ENCODE data around the gene SETDB1. TPM values are rescaled to one million over a fixed set of nuclear protein-coding genes. Genes with fewer than 3 reads are reported as not detected.

SETDB1 gene
- polyA plus RNA-seq, 1 donor: 45.0 TPM

DNA sequence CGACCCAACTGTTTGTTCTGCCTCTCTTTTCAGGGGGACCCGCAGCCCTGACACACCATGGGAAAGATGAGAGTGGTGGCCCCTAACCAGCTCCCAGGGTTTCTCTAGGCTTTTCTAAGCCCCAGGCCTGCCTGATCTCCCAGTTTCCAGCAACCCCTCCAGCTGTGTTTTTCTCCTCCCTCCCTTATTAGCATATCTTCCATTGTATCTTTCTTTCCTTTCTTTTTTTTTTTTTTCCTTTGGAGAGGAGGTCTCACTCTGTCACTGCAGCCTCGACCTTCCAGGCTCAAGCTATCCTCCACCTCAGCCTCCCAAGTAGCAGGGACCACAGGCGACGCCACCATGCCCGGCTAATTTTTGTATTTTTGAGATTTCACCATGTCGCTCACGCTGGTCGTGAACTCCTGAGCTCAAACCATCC lies 50.2 kb downstream of the SETDB1 start:
- DNase-seq: no peak

DNA sequence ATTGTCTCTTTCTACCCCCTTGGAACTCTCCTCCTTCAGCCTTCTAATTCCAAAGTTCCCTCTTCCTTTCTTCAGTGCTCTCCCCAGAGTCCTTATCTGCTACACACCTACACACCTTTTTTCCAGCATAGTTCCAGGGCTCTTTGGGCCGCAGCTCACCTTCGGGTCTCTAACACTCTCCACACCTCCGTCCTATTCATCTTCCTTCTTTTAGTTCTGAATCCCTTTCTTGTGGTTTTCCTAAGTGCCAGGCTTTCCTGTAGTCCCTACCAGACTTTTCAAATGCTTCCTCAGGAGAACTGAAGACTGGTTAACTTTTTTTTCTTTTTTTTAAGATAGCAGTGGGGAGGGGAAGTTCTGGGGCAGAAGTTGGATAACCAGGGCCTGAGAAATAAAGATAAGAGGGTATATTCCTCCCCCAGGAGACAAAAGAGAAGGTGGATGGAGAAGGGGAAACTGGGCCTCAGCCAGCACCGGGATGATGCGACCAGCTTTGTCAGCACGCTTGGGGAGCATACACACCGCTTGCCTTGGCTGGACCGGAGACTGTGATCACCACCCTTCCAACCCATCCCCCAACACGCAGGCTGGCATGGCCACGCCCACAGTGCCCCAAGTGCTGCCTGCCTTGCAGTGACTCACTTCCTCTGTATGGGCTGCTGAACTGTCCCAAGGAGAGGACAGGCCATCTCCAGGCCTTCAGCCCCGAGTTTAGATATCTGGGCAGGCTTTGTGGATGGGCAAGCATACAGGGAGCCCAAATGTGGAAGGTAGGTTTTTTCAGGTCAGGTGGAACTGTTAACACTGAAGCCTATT lies 50.9 kb downstream of the SETDB1 start:
- DNase-seq: peak; percentile 36

DNA sequence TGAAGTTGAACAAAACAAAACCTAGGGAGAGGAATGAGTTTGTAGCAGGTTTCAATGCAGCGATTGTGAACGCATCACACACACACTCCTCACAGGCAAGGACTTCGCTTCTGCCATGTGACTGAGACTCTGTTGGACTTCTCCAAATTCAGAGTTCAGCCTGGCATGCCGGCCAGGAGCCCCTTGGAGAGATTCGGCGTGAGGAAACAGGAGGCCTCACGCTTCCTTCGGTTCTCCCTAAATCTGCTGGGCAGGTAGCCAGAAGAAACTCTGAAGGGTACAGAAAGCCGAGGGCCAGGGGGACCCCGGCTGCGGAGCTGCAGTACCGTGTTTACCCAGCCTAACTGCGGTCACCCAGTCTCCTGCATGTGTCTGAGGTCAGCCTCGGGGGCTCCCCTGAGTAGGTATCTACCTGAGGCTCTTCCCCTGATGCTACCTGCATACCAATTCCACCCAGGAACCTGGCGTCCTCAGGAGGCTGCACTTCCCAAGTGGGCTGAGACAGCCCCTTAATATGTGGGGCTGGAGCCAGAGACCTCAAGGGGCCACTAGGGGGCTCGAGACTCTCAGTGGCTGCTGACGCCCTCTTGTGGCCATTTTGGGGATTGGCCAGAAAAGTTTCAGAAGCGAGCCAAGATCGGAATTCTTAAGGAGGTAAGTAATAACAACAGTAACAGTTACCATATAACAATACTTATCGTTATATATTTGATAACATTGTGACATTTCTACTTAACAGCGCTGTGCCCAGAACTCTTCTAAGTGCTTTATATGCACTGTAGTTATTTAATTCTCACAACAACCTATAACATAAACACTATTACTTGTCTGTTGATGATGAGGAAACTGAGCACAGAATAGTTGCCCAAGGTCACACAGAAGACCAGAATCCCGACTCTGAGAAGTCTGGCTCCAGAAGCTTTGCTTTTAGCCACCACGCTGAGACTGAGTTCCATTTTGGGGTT lies 53.2 kb downstream of the SETDB1 start:
- DNase-seq: peak; percentile 86

DNA sequence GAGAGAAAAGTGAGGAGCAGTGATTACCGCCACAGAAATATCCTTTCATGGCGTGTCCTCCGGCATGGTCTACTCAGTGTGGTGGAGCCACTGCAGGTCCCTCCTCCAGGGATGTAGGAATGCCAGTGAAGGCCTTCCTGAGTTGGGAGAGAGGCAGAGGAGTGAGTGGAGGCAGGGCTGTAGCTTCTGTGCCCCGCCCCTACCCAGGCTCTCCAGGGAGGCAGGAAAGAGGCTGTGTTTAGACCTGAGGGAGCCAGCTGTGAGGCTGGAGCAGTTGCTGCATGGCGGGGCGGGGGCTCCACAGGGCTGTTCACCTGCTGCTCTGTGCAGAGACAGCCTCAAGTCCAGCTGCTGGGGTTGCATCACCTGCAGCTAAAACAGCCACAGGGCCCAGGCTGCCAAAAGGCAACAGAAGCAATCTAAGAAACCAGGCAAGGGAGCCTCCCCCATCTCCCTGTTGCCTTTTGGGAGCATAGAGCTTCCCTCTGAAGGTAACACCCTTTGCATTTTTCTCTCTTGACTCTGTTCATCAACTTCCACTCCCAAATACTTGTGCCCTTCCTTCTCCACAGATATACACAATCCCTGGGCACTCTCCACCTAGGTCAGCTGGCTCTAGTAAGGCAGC lies 55.1 kb downstream of the SETDB1 start:
- no peak for DNase-seq

DNA sequence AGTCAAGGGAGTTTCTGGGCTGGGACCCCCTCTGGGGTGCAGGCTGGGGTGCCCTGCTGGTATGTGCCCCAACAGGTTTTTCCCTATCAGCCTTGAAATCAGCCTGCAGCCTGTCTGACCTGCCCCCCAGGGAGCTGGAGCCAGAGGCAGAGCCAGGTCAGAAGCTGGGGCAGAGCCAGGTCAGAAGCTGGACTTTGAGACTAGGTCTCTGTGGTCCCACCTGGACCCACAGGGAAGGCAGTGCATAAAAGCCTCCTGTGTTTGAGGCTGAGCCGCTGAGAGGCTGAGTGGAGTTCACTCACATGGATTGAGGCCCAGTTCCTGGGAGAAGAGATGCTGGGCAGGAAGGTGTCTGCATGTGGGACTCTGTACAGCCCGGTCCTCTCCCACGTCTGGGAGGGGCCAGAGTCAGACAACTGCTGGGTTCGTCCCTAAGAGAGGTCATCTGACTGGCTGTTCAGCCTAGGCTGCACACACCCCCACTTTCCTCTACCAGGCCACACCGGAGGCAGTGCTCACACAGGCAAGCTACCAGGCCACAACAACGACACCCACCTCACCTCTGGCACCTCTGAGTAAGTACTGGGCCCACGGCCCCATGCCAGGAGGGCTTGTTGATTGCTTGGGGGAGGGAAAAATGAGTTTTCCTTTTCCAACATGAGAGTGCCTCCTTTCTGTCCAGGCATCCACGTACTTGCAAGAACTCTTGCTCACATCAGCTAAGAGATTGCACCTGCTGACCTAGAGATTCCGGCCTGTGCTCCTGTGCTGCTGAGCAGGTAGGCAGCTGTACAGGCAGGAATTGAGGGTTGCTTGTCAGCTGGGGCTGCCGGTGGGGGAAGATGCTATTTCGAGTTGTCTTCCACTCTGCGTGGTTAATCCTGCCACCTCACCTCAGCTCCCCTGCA lies 55.9 kb downstream of the SETDB1 start, which contains the start of gene ANXA9:
Gene ANXA9, plus strand, starts transcription at position 488 of the 908 bp plus-strand sequence. CDS start 814 bp downstream, outside the sequence.
- DNase-seq: no peak

DNA sequence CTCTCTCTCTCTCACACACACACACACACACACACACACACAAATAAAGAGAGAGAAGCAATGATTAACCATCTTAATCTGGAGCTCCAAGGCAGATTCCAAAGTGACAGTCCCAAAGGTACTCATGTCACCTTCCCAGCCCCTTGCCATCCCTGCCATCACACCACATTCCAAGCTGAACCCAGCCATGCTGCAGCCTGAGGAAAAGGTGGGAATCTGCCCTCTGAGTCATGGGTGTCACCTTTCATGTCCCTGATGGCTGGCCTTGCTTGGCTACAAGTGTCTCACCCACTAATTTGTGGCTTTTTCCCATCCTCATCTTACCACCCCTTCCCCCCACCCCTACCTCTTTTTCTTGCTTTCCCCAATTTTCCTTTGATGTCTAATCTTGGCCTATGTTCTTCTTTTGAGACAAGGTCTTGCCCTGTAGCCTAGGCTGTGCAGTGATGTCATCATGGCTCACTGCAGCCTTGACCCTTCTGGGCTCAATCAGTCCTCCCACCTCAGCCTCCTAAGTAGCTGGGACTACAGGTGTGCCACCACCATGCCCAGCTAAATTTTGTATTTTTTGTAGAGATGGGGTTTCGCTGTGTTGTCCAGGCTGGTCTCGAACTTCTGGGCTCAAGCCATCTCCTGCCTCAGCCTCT lies 59.1 kb downstream of the SETDB1 start:
- DNase-seq: no peak

DNA sequence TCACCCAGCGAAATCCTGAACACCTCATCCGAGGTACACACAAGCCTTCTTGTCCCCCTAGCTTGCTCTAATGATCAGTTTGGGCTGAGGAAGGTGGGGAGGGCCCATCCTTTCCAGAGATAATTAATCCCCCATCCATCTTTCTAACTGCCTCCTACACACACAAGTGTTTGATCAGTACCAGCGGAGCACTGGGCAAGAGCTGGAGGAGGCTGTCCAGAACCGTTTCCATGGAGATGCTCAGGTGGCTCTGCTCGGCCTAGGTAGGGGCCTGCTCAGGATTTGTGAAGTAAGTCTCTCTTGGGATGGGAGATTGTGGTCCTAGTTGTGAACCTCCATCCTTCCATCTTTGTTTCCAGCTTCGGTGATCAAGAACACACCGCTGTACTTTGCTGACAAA lies 61.8 kb downstream of the SETDB1 start:
- no peak for DNase-seq

DNA sequence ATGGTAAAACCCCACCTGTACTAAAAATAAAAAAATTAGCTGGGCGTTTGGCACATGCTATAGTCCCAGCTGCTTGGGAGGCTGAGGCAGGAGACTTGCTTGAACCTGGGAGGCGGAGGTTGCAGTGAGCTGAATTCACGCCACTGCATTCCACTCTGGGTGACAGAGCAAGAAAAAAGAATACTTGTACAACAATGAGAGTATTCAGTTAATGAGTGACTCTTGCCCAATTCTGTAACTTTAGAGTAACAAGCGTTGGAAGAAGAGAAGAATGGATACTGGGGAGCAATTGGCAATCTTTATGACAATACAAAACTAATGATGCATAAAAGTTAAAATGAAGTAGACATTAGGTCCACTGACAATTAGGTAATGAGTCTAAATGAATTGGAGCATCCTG lies 66.5 kb downstream of the SETDB1 start:
- DNase-seq: no peak

DNA sequence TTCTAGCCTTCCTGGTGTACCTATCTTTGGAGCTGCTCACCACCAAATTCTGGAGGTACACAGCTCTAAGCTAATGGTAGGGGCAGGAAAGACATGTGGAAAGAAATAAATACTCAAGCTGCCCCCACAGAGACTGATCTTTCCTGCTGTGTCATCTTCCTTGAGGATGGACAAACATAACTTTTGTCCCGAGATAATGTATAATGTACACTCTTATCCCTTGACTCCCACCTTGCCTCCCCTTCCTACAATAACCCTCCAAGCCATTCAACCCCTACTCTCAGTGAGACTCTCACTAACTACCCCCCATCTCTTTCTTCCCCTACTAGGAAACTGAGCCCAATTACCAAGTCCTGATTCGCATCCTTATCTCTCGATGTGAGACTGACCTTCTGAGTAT lies 68.1 kb downstream of the SETDB1 start:
- no peak for DNase-seq

DNA sequence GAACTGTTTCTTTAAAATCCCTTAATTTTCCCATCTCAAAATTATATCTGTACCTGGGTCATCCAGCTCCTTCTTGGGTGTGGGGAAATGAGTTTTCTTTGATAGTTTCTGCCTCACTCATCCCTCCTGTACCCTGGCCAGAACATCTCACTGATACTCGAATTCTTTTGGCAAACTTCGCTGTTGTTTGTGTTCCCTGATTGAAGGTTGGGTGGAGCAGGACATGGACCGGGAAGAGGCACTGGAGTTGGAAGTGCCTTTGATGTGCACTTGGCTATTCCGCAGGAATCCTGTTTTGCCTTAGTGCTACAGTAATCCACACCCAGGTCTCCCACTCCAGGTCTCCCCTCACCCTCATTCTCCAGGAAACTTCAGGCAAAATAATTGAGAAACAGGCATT lies 69.3 kb downstream of the SETDB1 start:
- no peak for DNase-seq

DNA sequence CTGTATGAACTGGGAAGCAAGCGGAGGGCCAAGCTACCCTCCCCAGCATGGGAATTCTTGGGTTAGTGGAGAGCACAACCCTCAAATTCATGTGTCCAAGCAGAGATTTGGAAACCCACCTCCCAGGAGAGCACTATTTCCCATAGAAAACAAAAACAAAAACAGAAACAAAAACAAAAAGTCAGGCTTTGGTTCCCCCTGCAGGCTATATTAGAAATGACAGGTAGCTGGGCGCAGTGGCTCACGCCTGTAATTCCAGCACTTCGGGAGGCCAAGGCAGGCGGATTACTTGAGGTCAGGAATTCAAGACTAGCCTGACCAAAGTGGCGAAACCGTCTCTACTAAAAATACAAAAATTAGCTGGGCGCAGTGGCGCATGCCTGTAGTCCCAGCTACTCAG lies 69.7 kb downstream of the SETDB1 start:
- peak; percentile 36 for DNase-seq

DNA sequence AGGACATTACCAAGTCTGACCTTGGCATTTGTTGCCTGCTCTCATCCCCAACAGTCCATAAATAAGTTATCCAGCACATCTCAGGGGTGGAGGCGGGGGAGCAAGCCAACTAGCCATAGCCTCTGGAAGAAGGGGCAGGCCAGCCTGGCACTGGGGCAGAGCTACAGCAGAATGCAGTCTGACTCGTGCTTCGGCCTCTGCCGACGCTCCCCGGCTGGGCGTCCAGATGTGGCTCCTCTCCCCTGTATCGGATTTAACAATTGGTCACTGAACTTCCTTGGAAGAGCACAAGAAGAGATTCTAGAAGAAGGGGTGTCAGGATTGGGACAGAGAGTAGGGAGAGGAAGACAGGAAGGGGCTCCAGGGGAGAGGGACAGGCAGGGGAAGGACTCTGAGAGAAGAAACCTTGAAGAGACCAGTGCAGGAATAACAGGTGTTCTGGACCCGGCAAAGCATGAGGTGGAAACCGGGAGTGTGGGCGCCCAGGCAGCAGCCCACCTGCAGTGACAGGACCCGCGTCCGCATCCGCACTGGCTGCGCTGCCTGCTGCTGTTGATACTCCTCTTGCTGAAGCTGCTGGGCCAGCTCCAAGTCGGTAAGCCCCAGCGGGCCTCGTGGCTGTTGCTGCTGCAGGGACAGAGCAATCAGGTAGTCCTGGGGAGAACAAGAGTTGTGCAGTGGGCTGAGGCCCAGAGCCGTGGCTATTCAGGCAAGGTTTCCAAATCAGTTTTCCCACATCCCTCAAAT lies 71.1 kb downstream of the SETDB1 start:
- no peak for DNase-seq

DNA sequence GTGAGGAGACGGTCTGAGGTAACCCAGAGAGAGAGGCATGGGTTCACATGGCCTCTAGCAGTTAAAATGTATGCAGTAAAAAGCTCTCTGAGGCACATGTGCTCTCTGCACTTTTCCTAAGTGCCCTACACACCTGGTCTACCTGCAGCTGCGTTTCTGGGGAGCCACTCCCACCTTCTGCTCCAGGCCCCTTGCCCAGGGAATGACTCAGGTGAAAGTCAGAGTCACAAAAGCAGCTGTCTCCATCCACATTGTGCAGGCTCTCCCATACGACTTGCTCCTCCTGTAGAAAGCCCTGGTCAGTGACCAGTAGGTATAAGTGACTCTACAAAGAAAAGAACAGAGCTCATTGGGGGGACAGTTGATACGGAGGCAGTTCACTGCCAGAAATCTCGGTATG lies 71.8 kb downstream of the SETDB1 start:
- DNase-seq: no peak

DNA sequence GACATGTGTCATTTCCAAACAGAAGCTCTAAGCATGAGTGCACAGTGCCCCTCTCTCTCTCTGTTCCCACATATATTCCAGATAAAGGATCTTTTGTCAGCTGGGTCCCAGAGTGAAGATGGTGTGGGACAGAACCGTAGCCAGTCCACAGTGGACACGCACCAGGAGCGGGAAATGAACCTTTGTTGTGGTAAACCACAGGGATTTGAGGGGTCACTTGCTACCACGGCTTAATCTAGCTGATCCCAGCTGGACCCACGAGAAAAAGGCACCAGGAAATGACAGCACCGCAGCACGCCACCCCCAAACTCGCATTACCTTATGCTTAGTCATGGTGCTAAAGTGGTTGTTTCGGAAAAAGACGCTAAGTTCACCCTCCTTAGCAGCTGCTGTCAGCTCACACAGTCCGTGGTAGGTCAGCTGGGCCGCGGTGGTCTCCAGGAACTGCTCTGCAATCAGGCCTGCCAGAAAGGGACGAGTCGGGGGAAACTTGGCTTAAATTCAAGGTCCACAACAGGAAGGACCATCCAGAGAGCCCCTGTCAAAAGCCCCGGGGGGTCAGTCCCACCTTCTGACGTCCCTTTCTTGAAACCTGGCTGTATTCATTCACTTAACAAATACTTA lies 73.0 kb downstream of the SETDB1 start:
- no peak for DNase-seq

DNA sequence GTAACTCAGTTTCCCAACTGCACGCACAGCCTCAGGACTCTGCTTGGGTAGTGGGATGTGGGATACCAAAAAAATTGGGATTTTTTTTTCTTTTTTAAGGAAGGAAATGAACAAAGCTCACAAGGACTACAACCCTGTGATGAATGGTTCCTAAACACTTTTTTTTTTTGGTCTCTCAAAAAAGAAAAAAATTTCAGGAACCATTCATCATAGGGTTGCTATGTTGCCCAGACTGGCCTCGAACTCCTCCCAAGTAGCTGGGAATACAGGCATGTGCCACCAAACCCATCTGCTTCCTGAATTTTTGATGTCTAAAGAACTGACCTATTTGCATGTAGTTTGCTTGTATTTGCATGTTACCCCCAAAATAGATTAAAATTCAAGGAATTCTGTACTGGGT lies 73.8 kb downstream of the SETDB1 start:
- no peak for DNase-seq

DNA sequence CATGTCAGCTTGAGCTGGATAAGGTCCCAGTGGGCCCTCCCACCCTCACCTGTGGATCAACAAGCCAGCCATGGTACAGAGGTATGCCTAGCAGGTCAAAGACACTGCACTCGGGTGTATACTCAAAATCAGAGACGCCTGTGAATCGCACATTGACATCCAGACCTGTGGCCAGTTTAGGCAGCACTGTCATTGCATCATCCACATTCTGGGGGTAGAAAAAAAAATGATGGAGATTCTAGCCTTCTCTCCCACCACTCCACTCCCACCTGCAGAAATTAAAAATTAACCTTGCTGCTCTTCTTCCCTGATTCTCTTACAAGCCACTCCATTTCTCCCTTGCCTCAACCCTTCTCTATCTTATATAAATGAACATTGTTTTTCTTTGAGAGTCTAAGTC lies 74.2 kb downstream of the SETDB1 start:
- DNase-seq: no peak

DNA sequence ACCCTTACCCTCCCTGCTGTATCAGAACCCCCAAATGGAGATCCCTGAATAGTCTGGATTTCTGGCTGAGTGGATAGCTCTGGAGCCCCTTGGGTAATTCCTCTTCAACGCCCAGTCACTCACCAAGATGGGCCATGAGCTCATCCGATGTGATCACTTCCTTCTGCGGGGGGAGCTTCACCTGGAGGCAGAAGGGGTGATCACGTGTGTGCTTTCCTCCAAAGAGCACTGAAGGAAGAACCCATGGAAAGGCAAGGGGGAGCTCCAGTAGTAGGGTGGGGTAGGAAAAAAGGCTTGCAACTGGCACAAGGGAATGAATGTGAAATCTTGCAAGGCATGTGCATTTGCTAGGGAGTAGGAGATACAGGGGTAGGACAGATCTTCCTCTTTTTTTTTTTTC lies 75.4 kb downstream of the SETDB1 start:
- DNase-seq: no peak

DNA sequence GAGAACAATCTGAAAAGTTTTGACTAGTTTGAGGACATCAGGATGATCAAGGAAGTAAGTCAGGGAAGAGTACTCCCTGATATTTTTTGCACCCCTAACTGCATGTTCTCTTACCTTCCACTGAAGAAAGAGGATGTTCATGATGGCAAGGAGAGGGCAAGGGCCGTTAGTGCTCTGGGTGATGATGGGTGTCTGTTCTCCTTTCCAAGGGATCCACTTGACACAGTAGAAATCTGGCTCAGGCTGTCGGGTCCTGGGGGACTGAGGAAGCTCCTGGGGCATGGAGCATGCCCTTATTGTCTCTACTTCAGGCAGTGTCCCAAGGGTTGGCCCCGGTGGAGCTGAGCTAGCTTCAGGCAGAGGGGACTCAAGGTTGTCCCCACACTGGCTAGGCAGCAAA lies 75.9 kb downstream of the SETDB1 start:
- DNase-seq: no peak

DNA sequence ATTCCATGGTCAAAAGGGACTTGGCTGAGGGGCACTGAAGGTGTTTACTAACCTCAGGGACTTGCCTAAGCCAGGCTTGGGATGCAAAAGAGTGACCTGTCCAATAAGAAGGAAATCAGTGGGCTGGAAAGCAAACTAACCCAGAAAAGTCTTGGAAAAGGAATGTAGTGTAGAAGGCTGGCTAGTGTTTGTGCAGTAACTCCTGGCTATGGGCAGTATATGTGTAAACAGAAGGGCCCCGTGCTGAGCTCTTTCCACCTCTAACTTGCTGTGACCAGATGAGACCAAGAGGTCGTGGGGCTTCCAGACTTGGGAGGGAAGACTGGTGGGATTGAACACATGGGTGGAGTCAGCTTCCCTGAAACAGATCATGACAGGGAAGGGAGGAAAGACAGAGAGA lies 76.4 kb downstream of the SETDB1 start:
- DNase-seq: no peak

DNA sequence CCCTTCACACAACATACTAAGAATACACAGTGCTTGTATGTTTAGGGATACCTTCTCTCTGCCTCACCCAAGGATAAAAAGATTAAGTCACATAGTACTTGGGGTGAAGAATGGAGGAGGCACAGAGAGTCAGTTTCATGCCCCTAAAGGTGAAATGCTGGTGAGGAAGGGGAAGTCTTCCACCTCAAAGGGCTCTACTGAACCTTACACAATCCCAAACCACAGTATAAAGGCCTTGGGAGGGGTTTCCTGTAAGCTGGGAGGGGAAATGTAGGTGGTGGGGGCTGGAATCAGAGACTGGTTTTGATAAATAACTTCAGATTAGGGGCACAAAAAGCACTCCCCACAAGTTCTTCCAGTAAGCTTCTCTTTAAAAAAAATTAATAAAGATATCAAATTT lies 77.0 kb downstream of the SETDB1 start:
- DNase-seq: no peak
